ENCODE data around the gene GDF10. TPM values are rescaled to one million over a fixed set of nuclear protein-coding genes. Genes with fewer than 3 reads are reported as not detected.

Gene GDF10, protein sequence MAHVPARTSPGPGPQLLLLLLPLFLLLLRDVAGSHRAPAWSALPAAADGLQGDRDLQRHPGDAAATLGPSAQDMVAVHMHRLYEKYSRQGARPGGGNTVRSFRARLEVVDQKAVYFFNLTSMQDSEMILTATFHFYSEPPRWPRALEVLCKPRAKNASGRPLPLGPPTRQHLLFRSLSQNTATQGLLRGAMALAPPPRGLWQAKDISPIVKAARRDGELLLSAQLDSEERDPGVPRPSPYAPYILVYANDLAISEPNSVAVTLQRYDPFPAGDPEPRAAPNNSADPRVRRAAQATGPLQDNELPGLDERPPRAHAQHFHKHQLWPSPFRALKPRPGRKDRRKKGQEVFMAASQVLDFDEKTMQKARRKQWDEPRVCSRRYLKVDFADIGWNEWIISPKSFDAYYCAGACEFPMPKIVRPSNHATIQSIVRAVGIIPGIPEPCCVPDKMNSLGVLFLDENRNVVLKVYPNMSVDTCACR
- total RNA-seq (1 to 10 TPM in 2 of 10 donors, under 1 TPM in 8; 0.10 to 1.6 (median 0.36) TPM), polyA plus RNA-seq (under 1 TPM; 0.37 to 0.52 TPM)
- long read RNA-seq, donor 1, partial matches to known transcripts: 0 of 2 reads
- long read RNA-seq, donor 1, other reads (novel, unspliced or antisense): 0 of 2 reads
- long read RNA-seq, donor 2: 0 reads
- long read RNA-seq, donor 3: 0 reads

GRCh38 chr10:47299611-47300428 lies at the start of gene GDF10:
Gene GDF10 (plus strand): TSS chr10:47300197. CDS start chr10:47300652, 455 bp downstream.
- Histone ChIP-seq H3K9me3 (no peaks in the 10 kb centered on the region), H3K4me3 (peak within 1 kb of the TSS in 9 of 10 donors; percentile 35 to 56 (median 50)), H3K27ac (peak within 1 kb of the TSS in 2 of 10 donors; percentile 14 to 34), H3K4me1 (peaks cover 0 to 10% (median 4%) of the 10 kb centered on the region in 9 donors), H3K36me3 (no peaks in the 10 kb centered on the region), H3K27me3 (peaks cover 8 to 87% (median 40%) of the 10 kb centered on the region in 7 donors)
- ATAC-seq: peak in 4 of 8 donors; percentile 20 to 33 (median 29)
- 5 to 11% methylated on average over 31 to 64 of the region's 64 CpGs for WGBS, 2 donors
- TF ChIP-seq, protein P1, sequence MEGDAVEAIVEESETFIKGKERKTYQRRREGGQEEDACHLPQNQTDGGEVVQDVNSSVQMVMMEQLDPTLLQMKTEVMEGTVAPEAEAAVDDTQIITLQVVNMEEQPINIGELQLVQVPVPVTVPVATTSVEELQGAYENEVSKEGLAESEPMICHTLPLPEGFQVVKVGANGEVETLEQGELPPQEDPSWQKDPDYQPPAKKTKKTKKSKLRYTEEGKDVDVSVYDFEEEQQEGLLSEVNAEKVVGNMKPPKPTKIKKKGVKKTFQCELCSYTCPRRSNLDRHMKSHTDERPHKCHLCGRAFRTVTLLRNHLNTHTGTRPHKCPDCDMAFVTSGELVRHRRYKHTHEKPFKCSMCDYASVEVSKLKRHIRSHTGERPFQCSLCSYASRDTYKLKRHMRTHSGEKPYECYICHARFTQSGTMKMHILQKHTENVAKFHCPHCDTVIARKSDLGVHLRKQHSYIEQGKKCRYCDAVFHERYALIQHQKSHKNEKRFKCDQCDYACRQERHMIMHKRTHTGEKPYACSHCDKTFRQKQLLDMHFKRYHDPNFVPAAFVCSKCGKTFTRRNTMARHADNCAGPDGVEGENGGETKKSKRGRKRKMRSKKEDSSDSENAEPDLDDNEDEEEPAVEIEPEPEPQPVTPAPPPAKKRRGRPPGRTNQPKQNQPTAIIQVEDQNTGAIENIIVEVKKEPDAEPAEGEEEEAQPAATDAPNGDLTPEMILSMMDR (IDR thresholded peaks at IDR 0.05): no peak
- intact Hi-C loops (cut with DNase I): loop anchor here in 1 of 10 donors (10.0 kb wide), 1 partner anchor 1115 kb away; no protein-coding TSS in a partner anchor
- no peak for DNase-seq

DNA sequence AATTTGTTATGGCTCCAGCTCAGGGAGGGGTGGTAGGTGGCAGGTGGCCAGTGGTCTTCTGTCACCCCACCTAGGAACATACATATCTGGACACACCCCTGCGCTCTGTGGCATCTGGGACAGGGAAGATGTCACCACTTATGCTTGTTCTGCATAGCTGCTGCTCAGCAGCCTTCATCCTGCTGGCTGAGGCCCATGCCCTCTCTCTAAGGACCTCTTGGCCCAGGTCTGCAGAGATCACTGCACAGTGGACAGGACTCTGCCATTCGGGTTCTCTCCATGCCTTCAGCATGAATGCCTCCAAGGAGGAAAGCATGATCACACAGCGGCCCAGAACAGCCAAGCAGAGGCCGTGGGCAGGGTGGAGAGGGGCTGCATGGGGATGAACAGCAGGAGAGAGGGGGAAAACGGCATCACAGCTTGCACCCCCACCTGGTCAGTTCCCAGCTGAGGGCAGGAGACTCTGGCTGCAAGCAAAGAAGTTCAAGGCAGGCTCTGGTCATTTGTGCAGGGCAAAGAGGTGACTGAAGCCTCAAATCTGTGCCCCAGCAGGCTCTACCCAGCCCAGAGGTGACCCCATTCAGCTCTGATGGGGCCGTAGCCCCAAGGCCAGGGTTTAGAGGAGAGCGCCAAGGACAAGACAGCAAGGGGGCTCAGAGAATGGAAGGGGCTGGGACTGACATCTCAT lies 47.8 kb upstream of the GDF10 start:
- H3K9me3 ChIP-seq: no peaks in the 10 kb centered on the region
- H3K4me1 ChIP-seq: peaks cover 2 to 37% (median 6%) of the 10 kb centered on the region in 9 donors
- 71 to 72% methylated on average over 7 of the region's 7 CpGs for WGBS, 2 donors
- H3K27ac ChIP-seq: no peak overlapping the region
- peaks cover 0 to 22% (median 0%) of the 10 kb centered on the region in 7 donors for H3K27me3 ChIP-seq
- no peak for ATAC-seq
- intact Hi-C loops (cut with DNase I): no loop called here
- H3K4me3 ChIP-seq: no peak overlapping the region
- TF ChIP-seq, protein P1 (IDR thresholded peaks at IDR 0.05): no peak
- DNase-seq: no peak
- no peaks in the 10 kb centered on the region for H3K36me3 ChIP-seq

DNA sequence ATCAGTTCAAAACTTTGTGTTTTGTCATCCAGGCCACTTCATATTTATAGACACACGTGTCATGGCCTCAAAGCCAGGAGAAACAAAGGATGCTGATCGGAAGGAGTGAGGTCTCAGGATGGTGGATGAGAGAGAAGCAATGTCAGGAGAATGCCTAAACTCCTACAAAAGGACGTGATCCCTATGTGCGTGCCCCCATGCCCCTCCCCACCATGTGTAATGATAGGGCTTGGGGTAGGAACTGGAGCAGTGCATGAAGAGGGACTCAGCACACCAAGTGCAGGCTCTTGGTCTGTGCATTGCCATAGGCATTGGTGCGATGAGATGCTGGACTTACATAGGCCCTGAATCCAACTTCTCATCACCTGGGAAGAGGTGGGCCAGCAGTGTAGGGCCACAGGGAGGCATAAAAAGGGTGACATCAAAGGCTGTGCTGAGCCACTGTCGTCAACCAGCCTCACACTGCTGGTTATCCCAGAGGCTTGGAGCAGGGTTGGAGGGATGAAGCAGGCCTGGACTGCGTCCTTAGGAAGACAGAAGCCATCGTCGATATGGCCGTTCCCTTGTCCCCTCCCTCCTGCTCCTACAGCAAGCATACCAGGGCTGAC lies 46.9 kb upstream of the GDF10 start:
- intact Hi-C loops (cut with DNase I): no loop called here
- ATAC-seq: peak in 3 of 8 donors; percentile 26 to 55 (median 29)
- TF ChIP-seq, protein P1 (IDR thresholded peaks at IDR 0.05): no peak
- H3K36me3 ChIP-seq: no peaks in the 10 kb centered on the region
- peak overlapping the region in 4 of 10 donors; percentile 33 to 73 (median 61) for H3K27ac ChIP-seq
- H3K27me3 ChIP-seq: peaks cover 0 to 22% (median 0%) of the 10 kb centered on the region in 7 donors
- DNase-seq: no peak
- H3K4me1 ChIP-seq: peaks cover 2 to 45% (median 6%) of the 10 kb centered on the region in 9 donors
- WGBS, 2 donors: 67 to 74% methylated on average over 10 of the region's 10 CpGs
- H3K4me3 ChIP-seq: no peak overlapping the region
- no peaks in the 10 kb centered on the region for H3K9me3 ChIP-seq
